HG02943 (cell line): ENCODE data around the gene LILRB5.
"Not testable (repeated sequence)": the region's sequence is repeated elsewhere in the genome, so short reads cannot be mapped to it uniquely, and the experiment has no call there.

Experiments used
- ATAC-seq: cut with Tn5 transposase; IDR thresholded peaks from one replicate; pipeline ENCODE4 v1.9.1; 2021; ENCODE audit warnings: mild to moderate bottlenecking, low read depth, moderate library complexity; ENCODE audit not compliant: unreplicated experiment

Gene LILRB5

GRCh38 chr19:54218960-54219661, 38.0 kb downstream of the LILRB5 start:
- ATAC-seq = no peak

DNA sequence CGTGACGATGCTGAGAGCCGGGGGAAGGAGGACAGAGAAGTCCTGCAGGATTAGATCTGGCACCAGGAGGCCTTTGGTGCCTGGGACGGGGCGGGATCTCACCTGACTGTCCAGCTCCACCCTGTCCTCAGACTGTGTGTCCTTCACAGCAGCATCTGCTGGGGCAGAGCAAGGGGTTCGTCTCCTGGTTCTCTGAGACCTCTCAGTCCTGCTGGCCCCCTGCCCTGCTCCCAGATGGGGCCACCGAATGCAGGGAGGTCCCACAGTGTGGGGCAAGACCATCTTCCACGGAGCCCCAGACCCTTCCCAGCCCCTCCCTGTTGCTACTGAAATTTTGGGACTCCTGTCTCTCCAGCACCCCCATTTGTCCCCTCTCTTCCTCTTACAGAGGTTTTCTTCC, 38.8 kb downstream of the LILRB5 start:
- no peak for ATAC-seq

GRCh38 chr19:54217517-54218247, 39.4 kb downstream of the LILRB5 start:
- not testable (repeated sequence) for ATAC-seq

GRCh38 chr19:54216869-54217268, 40.2 kb downstream of the LILRB5 start:
- ATAC-seq = no peak

DNA sequence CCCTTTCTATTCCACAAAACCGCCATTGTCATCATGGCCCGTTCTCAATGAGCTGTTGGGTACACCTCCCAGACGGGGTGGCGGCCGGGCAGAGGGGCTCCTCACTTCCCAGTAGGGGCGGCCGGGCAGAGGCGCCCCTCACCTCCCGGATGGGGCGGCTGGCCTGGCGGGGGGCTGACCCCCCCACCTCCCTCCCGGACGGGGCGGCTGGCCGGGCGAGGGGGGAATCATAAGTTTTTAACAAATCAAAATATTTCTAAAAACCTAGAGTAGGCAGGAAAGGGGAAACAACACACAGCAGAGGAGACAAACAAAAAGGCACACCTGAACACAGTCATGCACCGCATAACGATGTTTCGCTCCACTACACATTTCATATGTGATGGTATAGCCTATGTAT, 42.3 kb downstream of the LILRB5 start:
- ATAC-seq = not testable (repeated sequence)

- ATAC-seq = not testable (repeated sequence)
Observed at GRCh38 chr19:54214217-54214616, 42.9 kb downstream of the LILRB5 start.

GRCh38 chr19:54211235-54211634, 45.8 kb downstream of the LILRB5 start:
- ATAC-seq = no peak

- no peak for ATAC-seq
Observed at GRCh38 chr19:54209811-54210494, 47.1 kb downstream of the LILRB5 start.

DNA sequence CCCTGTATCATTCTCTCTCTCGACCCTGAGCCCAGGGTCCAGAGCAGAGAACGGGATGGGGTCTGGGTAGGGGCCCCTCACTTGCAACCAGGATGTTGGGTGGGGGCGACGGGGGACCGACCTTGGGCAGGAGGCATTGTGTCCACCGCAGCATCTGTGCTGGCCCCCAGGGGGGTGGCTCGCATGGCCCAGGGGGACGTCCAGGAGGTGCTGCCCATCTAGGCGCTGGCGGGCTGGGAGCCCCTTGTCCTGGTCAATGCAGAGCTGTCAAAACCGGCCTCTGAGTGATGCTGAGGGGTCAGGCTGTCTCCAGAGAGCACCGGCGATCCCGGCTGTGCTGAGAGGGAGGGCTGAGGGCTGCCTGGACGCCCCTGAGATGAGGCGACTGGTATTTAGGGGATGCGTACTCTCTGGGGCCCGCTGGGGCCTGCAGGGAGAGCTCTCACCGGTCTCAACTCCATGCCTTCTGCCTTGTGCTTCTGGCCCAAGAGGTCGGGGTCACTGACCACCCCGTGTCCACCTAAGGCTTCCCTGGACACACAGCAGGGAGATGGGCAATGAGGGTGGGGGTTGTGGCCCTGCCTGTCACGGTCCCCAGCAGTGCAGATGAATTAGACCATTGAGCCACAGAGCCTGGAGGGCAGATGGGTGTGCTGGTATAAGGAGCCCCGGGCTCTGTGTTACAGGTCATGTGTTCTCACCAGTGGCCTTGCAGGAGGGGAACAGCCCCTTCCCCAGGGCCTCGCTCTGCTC, 47.8 kb downstream of the LILRB5 start:
- ATAC-seq = no peak

GRCh38 chr19:54208784-54209057, 48.4 kb downstream of the LILRB5 start:
- ATAC-seq = no peak

DNA sequence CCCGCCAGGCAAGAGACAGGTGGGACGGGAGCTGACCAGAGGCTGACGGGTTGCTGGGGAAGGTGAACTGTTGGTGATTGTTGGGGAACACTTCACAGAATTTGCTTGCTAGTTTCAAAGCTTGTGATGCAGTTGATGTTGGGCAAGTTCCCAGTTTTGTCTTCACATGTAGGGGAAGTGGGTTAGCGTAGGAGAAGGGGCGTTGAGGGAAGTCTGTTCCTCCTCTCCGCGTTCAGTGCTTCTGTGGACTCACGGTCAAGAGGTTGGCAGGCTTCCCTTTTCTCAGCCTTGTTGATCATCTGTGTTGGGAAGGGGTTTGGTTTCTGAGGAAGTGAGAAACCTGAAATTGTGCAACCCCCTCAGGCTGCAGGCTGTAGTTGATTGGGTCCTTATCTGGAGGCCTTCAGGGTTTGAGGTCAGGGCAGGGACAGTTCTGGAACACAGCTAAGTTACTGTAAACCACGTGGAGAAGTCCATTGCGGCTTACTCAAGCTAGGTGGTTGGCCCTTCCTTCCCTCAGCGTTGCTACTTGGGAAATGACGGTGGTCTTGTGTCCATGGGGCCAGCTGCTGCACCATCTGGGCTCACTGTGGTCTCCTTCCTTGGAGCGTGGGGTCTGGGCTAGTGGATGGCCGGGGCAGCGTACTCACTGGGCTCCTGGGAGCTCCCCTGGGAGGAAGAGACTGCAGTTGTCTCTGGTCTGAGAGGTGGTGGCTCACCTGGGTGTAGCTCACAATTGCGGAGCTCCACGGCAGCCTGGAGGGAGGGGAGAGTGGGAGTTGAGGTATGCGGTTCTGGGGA, 48.9 kb downstream of the LILRB5 start:
- no peak for ATAC-seq

GRCh38 chr19:54207676-54207982, 49.4 kb downstream of the LILRB5 start:
- ATAC-seq = no peak

- not testable (repeated sequence) for ATAC-seq
Observed at GRCh38 chr19:54207193-54207592, 49.9 kb downstream of the LILRB5 start.

DNA sequence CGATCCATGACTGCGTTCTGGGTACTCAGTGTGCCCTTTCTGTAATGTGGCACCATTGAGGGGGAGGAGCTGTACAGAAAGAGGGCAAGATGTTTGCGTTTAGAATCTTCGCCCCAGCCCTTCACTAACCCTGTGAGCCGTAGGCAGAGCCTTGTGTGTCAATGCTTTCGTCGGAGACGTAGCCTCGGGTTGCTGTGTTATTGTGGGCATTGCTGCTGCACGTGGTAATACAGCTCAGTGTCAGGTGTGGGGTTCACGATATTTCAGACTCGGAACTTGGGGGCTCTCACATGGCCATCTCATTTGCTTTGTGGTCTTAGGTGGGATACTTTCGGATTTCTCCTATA, 50.3 kb downstream of the LILRB5 start:
- ATAC-seq = no peak

DNA sequence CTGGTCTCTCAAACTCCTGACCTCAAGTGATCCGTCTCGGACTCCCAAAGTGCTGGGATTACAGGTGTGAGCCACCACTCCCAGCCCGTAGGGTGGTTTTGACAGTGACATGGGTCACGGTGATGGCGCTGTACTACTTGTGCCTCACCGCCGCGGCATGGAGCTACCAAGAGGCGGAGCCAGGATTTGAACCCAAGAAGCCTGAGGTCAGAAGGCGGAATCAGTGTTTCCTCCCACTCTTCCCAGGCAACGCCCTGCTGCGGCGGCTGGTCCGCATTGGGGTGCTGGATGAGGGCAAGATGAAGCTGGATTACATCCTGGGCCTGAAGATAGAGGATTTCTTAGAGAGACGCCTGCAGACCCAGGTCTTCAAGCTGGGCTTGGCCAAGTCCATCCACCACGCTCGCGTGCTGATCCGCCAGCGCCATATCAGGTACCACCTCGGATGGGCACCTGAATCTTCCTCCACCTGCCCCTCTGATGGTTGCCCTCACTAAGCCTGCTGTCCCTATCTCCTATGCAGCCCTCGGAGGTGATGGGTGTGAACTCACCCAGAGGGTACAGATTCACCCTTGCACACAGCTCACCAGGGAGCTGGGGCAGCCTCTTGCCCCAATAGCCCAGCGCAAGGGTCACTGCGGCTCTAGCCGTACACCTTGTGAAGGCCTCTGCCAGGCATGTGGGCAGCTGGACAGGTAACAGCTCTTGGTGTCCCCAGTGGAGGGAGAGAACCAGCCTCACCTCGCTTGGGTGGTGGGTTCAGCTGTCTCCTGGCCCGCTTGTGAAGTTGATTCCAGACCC, 50.8 kb downstream of the LILRB5 start:
- ATAC-seq = no peak

DNA sequence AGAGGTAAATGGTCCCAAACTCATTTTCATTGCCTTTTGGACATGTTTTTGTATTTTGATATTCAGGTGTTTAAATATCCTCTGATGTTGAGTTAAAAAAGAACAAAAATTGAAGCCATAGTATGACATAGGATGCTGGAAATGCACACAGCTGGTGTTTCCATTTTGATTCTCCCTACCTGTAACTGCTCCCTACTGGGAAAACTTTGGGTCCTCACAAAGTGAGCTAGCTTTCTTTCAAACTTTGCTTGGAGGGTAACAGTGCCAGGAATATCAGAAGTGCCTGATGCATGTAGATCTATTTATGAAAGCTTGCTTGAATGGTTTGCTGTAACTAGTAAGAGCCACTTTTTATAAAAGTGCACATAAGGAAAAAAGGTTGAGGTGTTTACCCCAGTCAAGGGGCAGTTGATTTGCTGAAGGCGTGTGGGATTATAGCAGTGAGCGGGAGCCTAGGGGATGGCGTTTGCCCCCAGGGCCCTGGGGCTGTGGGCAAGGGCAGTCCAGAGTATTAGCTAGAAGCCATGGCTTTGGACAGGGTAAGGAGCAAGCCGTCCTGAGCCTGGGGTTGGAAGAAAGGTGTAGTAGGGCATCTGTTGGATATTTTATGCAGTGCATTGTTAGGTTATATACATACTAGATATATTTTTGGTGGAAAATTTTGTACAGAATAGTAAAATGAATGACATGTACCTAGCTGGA, 52.2 kb downstream of the LILRB5 start:
- no peak for ATAC-seq

GRCh38 chr19:54203151-54203611, 53.9 kb downstream of the LILRB5 start:
- ATAC-seq = no peak

- no peak for ATAC-seq
Observed at GRCh38 chr19:54201980-54202379, 55.1 kb downstream of the LILRB5 start.

GRCh38 chr19:54201172-54201701, 55.8 kb downstream of the LILRB5 start:
- ATAC-seq = no peak
